HG03558 (cell line): ENCODE data around the gene LRRC71.

Experiments used
- ATAC-seq: cut with Tn5 transposase; IDR thresholded peaks from one replicate; pipeline ENCODE4 v1.9.1; 2021; ENCODE audit warnings: moderate number of reproducible peaks; ENCODE audit not compliant: unreplicated experiment; ENCODE audit errors: extremely low read depth

The LRRC71 gene

GRCh38 chr1:156942176-156942575 is 21.7 kb downstream of the LRRC71 start:
- no peak for ATAC-seq

DNA sequence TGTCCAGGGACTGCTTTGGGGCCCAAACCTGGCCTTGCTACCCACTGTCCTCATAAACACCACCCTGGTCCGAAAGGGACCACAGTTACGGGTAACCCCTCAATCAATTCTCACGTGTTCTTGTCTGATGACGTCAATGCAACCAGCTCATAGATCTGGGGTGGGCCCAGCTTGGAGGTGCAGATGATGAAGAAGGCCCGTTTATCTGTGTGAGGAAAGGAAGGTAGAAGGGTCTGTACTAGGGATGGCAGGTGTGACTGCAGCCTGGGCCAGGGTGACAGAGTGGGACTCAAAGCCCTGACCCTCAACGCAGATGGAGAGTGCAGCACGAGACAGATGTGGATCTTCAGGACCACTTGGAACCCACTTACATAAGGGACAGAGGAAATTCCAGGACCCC is 22.1 kb downstream of the LRRC71 start:
- ATAC-seq, result no peak

GRCh38 chr1:156943756-156944155 is 23.3 kb downstream of the LRRC71 start:
- ATAC-seq, result no peak

GRCh38 chr1:156944268-156944667 is 23.8 kb downstream of the LRRC71 start:
- no peak for ATAC-seq

DNA sequence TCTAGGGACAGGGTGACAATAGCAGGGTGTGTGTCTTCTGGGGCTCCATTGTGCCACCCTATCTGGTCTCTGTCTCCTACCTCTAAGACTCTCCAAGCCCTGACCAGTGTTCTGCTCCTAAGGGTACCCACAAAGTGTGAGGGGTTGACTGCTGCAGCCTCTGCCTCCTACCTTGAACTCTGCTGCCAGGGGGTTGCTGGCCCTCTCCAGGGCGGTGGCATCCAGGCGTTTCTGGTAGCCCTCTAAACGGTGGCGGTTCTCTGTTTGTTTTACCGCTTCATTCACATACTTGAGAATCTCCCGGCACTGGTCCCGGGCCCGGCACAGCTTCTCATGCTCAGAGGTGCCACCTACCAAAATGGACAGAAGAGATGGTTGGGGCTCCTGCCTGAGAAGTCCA is 24.4 kb downstream of the LRRC71 start:
- ATAC-seq, result no peak

DNA sequence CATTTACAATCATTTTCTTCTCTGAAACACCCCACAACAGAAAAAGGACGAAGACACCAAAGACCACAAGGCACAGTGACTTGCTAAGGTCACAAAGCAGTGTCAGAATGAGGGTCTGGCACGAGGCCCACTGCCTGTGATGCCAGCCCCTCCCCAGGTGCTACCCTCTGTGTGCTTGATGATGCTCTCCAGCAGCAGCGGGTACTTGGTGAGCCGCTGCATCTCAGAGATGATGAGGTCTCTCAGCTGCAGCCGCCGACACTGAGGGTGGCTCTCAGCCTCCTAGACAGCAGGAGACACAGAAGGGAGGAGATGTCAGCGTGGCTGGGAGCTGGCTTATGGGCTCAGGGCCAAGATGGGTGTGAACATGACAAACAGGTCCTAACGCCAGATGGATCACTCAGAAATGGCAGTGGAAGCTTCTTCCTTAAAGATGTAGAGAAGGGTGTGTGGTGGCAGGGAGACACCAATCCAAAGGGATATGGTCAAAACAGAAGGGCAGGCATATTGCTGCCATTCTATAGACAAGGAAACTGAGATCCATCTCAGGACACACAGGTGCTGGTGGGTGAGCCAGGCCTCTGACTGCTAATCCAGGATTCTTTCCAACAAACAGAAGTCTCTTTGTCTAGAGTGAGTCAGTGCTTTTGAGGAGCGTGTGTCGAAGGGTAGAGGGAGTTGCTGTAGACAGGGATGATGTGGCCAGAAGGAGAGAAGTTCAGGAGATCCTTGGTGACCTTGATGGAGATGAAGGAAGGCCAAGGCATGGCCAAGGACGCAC is 25.6 kb downstream of the LRRC71 start:
- ATAC-seq, result no peak

DNA sequence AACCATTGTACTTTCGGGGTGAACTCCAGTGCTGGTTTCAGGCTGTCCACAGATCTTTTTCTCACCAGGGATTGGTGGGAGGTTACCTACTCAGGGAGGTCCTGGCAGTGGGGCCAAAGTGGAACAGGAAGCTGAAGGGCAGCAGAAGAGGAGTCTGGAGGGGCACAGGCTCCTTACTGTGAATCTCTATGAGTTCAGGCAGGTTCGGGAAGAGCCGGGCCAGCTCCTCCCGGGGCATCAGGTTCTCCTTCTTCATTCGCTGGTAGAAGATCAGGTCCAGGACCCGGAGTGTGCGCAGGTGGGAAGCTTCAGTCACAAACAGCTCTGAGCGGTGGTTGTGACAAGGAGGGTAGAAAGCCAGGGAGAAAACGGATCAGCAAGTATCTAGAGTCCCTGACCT is 26.7 kb downstream of the LRRC71 start:
- no peak for ATAC-seq

DNA sequence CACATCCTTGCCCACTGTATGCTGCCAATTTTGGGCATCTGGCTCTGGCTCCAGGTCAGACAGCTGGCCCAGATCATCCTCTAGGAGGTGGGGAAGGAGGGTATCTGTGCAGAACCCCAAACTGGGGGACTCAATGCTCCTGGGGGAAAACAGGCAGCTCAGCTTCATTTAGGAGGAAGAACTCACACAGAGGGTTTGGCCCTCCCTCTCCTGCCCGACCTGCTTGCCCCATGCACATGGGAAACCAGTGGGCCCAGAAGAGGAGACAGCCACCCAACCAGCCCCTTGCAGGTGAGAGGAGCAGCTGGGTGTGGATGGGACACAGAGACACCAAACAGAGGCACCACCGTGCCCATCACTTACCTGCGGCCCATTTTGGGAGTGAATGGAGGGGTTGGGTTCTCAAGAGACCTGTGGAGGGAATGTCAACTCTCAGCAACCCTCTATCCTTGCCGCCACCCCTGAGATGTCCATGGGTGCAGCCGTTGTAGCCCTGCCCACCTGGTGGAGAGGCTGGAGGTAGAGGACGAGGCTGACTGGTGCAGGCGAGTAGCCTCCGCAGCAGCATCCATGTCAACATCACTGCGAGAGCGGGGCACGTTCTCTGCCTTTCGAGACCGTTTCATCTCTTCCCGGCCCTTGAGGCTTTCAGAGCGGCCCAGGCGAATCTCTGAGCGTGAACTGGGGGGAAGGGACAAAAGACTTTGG is 27.5 kb downstream of the LRRC71 start:
- no peak for ATAC-seq

DNA sequence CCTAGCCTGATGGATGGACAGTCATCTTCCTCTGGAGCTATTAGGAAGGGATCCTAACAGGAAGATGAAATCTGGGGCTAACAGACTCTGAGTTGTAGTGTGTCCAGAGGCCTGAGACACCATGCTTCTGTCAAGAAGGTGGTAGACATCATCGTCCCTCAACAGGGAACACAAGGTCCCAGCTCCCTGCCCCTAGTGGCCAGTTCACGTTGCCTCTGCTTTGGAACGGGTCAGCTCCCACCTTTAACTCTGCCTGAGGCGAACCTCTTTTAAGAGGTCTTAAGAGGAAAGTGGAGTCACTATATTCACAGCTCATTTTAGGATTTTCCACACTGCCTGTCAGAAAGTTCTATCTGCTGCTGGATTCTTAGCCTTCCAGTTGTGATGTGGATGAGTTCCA is 28.3 kb downstream of the LRRC71 start:
- no peak for ATAC-seq

- no peak for ATAC-seq
Observed at GRCh38 chr1:156949127-156949526, 28.7 kb downstream of the LRRC71 start.

- no peak for ATAC-seq
Observed at GRCh38 chr1:156951371-156951770, 30.9 kb downstream of the LRRC71 start.

- no peak for ATAC-seq
Observed at GRCh38 chr1:156953571-156953970, 33.1 kb downstream of the LRRC71 start.

- no peak for ATAC-seq
Observed at GRCh38 chr1:156956333-156956732, 35.9 kb downstream of the LRRC71 start.

GRCh38 chr1:156957634-156958033 is 37.2 kb downstream of the LRRC71 start:
- ATAC-seq, result no peak

DNA sequence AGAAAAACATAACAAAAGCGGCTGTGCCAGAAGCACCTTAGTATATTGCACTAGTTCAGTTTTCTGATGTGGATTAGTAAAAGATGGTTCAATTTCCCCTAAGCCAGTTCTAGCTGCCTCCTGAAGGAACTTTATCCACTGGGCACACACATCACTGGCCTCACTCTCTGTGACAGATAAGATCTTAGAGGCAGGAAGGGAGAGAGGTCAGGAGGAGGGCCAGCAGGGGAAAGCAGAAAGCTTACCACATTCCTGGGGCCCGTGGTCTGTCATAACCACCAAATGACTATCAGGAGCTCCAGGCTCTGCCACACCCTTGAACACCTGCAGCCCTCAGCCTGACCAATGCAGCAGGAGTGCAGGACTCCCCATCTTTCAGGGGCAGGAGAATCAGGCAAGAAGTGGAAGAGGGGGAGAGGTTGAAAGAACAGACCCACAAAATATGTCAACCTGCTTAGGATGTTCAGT is 37.8 kb downstream of the LRRC71 start:
- ATAC-seq, result no peak

GRCh38 chr1:156959414-156959813 is 39.0 kb downstream of the LRRC71 start:
- no peak for ATAC-seq

DNA sequence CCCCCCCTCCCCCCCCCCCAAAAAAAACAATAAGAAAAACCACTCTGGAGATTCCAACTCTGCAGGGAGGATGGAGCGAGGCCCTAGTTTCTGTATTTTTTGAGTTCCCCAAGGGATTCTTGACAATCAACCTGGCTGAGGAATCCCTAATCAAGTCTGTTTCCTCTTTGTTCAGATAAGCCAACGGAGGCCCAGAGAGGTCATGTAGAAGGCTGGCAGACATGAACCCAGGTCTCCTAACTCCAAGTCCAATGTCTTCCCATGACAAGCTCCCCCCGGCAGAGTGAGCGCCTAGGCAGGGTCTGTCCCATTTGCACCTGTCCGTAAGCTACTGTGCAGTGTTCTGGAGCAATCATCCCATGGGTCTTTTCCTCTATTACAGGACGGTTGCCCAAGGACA is 39.5 kb downstream of the LRRC71 start:
- no peak for ATAC-seq

GRCh38 chr1:156961709-156962108 is 41.3 kb downstream of the LRRC71 start:
- no peak for ATAC-seq

DNA sequence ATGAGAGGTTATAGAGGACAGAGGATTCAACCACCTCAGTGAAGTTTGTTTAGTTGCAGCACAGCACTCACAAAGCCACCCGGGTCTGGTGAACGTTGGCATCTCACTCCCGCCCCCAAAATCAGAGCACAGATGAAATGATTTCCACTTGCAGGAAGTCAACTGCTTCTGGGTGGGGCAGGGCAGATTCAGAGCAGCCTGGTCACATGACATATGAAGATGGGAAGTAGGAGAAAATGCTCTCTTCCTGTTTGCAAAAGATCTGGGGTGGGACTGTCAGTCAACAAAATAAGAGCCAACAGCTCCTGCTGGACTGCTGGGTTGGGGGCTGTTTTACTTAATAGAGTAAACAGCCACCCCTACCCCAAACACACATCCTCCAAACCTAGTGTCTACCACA is 43.2 kb downstream of the LRRC71 start:
- ATAC-seq, result no peak

DNA sequence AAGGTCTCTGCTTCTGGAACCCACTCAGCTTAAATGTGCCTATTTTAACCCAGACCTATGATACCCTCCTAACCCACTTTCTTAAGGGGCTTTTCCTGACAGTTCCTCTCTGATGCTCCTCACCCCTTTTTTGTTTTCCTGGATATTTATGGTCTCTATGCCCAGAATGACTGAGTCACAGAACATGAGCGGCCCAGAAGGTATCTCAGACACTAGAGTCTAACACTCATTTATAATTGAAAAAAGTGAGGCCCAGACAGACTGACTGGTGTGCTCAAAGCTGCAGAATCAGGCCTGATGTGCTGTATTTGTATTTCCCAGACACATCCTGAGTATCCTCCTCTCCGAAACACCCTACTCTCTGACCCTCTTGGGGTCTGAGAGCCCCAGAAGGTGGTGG is 44.0 kb downstream of the LRRC71 start:
- ATAC-seq, result no peak

GRCh38 chr1:156969496-156969895 is 49.1 kb downstream of the LRRC71 start:
- no peak for ATAC-seq

DNA sequence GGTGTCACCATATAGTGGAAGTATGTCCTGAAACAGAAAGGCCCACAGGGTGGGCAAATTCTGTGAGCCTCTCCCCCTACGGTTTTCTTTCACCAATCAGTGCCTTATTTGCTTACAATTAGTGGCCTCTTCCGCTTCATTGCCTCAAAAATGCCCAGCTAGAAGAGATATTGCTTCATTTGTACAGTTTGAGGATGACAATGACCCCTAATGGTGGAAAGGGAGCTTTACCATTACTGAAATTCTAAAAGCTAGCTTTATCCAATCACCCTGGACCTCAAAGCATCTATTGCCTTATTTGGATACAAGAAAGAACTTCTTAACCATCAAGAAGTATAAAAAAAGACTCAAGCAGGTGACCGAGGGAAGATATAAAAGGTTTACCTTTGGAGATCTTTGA is 49.6 kb downstream of the LRRC71 start:
- no peak for ATAC-seq
